NCI-H82 (cell line): ENCODE results near the gene NWD2.

Experiments used
- DNase-seq: peaks from one replicate; lab custom pipeline; 2025; lab: John Stamatoyannopoulos, UW

NWD2 gene

GRCh38 chr4:37304612-37305011 lies 60.1 kb downstream of the NWD2 start:
- no peak for DNase-seq

- no peak for DNase-seq
Observed at GRCh38 chr4:37305984-37306383, 61.4 kb downstream of the NWD2 start.

GRCh38 chr4:37317104-37317643 lies 72.6 kb downstream of the NWD2 start:
- DNase-seq = no peak

- DNase-seq = no peak
Observed at GRCh38 chr4:37320513-37321235, 76.1 kb downstream of the NWD2 start.

GRCh38 chr4:37322122-37322521 lies 77.6 kb downstream of the NWD2 start:
- no peak for DNase-seq

- no peak for DNase-seq
Observed at GRCh38 chr4:37324546-37324945, 80.0 kb downstream of the NWD2 start.

GRCh38 chr4:37326852-37327251 lies 82.3 kb downstream of the NWD2 start:
- DNase-seq = no peak

GRCh38 chr4:37338972-37339371 lies 94.4 kb downstream of the NWD2 start:
- DNase-seq = no peak

- no peak for DNase-seq
Observed at GRCh38 chr4:37358748-37359147, 114.2 kb downstream of the NWD2 start.

GRCh38 chr4:37359261-37359660 lies 114.7 kb downstream of the NWD2 start:
- DNase-seq = no peak

- no peak for DNase-seq
Observed at GRCh38 chr4:37365888-37366287, 121.3 kb downstream of the NWD2 start.

- DNase-seq = peak; percentile 31
Observed at GRCh38 chr4:37367901-37368300, 123.4 kb downstream of the NWD2 start.

GRCh38 chr4:37370052-37370451 lies 125.5 kb downstream of the NWD2 start:
- no peak for DNase-seq

- peak; percentile 11 for DNase-seq
Observed at GRCh38 chr4:37381040-37381668, 136.6 kb downstream of the NWD2 start.

GRCh38 chr4:37383579-37384229 lies 139.2 kb downstream of the NWD2 start:
- peak; percentile 60 for DNase-seq

- no peak for DNase-seq
Observed at GRCh38 chr4:37385424-37385823, 140.9 kb downstream of the NWD2 start.

GRCh38 chr4:37388681-37389365 lies 144.3 kb downstream of the NWD2 start:
- no peak for DNase-seq

- DNase-seq = no peak
Observed at GRCh38 chr4:37389366-37389765, 144.8 kb downstream of the NWD2 start.

- DNase-seq = peak; percentile 66
Observed at GRCh38 chr4:37389967-37390580, 145.5 kb downstream of the NWD2 start.

GRCh38 chr4:37392521-37393255 lies 148.1 kb downstream of the NWD2 start:
- DNase-seq = no peak

GRCh38 chr4:37393321-37393720 lies 148.8 kb downstream of the NWD2 start:
- no peak for DNase-seq
